ENCODE measurements around the gene CD200R1. TPM values are rescaled to one million over a fixed set of nuclear protein-coding genes. Genes with fewer than 3 reads are reported as not detected.

Gene CD200R1, protein sequence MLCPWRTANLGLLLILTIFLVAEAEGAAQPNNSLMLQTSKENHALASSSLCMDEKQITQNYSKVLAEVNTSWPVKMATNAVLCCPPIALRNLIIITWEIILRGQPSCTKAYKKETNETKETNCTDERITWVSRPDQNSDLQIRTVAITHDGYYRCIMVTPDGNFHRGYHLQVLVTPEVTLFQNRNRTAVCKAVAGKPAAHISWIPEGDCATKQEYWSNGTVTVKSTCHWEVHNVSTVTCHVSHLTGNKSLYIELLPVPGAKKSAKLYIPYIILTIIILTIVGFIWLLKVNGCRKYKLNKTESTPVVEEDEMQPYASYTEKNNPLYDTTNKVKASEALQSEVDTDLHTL
- 0.18 and 0.36 TPM in 2 replicates for total RNA-seq
- not detected in 2 replicates for polyA plus RNA-seq

DNA sequence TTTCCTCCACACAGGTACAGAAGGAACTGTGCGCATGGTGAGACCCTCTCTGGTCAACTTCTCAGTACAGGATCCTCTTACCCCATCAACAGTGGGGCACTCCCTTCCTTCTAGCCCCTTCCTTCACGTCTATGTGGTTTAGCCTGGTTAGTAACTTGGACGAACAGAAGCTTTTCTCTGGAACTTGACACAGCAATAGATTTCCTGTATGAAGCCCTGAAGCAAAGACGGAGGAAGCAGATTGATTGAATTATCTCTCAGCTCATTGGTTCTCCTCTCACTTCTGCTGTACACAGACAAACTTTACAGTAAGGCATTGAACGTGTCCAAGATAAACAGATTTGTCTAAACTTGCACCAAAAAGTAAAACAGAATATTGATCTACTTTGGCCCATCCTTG, at the start of gene CD200R1:
Gene CD200R1, minus strand, starts transcription at position 210 of the 400 bp plus-strand sequence. CDS start 246 bp downstream, outside the sequence.
- no peak for DNase-seq (ENCODE audit: low read depth in 1 of 2, low spot score in 1 of 2)
- no peaks in the 10 kb centered on the region for H3K36me3 ChIP-seq
- no peaks in the 10 kb centered on the region for H3K4me1 ChIP-seq (ENCODE audit: low read depth)
- H3K27me3 ChIP-seq = no peaks in the 10 kb centered on the region
- H3K4me3 ChIP-seq = no peak within 1 kb of the TSS
- TF ChIP-seq, protein P1, sequence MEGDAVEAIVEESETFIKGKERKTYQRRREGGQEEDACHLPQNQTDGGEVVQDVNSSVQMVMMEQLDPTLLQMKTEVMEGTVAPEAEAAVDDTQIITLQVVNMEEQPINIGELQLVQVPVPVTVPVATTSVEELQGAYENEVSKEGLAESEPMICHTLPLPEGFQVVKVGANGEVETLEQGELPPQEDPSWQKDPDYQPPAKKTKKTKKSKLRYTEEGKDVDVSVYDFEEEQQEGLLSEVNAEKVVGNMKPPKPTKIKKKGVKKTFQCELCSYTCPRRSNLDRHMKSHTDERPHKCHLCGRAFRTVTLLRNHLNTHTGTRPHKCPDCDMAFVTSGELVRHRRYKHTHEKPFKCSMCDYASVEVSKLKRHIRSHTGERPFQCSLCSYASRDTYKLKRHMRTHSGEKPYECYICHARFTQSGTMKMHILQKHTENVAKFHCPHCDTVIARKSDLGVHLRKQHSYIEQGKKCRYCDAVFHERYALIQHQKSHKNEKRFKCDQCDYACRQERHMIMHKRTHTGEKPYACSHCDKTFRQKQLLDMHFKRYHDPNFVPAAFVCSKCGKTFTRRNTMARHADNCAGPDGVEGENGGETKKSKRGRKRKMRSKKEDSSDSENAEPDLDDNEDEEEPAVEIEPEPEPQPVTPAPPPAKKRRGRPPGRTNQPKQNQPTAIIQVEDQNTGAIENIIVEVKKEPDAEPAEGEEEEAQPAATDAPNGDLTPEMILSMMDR (IDR thresholded peaks at IDR 0.05; ENCODE audit: low read depth, low read length) = no peak
- H3K9me3 ChIP-seq (ENCODE audit: low read depth) = no peaks in the 10 kb centered on the region
- H3K27ac ChIP-seq = no peak within 1 kb of the TSS

DNA sequence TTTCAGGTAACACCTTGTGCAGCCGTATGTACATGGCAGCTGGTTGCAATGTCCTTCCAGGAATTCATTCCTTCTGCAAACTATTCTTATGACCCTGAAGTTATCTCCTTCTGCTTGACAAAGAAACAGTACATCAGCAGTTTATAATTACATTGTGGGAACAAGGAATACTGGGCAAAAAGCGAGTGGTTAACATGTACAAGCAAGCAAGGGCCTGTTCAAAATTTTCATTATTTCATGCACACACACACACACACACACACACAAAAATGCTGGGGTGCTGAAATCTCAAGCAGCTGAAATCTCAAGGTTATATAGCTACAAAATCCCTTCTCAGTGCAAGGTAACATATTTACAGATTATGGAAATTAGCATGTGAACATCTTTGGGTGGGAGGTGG, 46.6 kb upstream of the CD200R1 start:
- Histone ChIP-seq H3K27ac (no peak overlapping the region), H3K36me3 (peaks cover 5% of the 10 kb centered on the region), H3K27me3 (no peaks in the 10 kb centered on the region), H3K9me3 (ENCODE audit: low read depth) (no peaks in the 10 kb centered on the region), H3K4me3 (no peak overlapping the region), H3K4me1 (ENCODE audit: low read depth) (peaks cover 9% of the 10 kb centered on the region)
- TF ChIP-seq, protein P1 (IDR thresholded peaks at IDR 0.05; ENCODE audit: low read depth, low read length) = no peak
- DNase-seq (ENCODE audit: low read depth in 1 of 2, low spot score in 1 of 2) = no peak

GRCh38 chr3:113019182-113020137, 44.6 kb upstream of the CD200R1 start:
- Histone ChIP-seq H3K36me3 (peaks cover 9% of the 10 kb centered on the region), H3K4me3 (peak overlapping the region; percentile 80), H3K27me3 (no peaks in the 10 kb centered on the region), H3K9me3 (ENCODE audit: low read depth) (no peaks in the 10 kb centered on the region), H3K27ac (peak overlapping the region; percentile 93), H3K4me1 (ENCODE audit: low read depth) (peaks cover 9% of the 10 kb centered on the region)
- TF ChIP-seq, protein P1 (IDR thresholded peaks at IDR 0.05; ENCODE audit: low read depth, low read length) = no peak
- DNase-seq (ENCODE audit: low read depth in 1 of 2, low spot score in 1 of 2) = peak; percentile 93 to 97

DNA sequence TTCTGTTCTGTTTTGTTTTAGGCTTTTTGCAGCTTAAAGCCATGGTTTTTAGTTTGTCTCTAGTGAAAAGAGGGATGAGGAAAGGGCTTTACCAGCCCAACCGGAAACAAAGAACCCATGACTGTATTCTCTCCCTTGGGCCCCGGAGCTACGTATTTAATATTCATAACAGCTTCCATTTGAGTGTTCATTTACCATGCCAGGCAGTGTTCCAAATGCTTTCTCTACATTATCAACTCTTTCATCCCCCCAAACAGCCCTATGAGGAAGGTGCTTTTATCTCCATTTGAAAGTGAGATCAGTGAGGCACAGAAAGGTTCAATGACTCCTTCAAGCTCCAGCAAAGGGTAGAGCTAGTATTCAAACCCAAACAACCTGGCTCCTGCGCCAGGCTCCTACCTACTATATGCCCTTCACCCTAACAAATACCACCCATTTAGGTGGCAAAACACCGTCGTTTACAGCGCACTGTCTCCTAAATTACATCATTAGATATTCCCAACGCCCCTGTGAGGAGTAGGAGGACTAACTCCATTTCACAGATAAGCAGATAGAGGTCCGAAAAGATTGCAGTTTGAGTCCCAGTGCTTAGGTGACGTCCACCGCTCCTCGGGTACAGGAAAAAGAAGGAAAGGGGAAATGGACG, 43.8 kb upstream of the CD200R1 start:
- H3K4me1 ChIP-seq (ENCODE audit: low read depth) = peaks cover 9% of the 10 kb centered on the region
- DNase-seq (ENCODE audit: low read depth in 1 of 2, low spot score in 1 of 2) = peak in 1 of 2 donors; percentile 47
- TF ChIP-seq, protein P1 (IDR thresholded peaks at IDR 0.05; ENCODE audit: low read depth, low read length) = no peak
- H3K9me3 ChIP-seq (ENCODE audit: low read depth) = no peaks in the 10 kb centered on the region
- peak overlapping the region; percentile 93 for H3K27ac ChIP-seq
- H3K36me3 ChIP-seq = peaks cover 13% of the 10 kb centered on the region
- no peaks in the 10 kb centered on the region for H3K27me3 ChIP-seq
- H3K4me3 ChIP-seq = peak overlapping the region; percentile 80

GRCh38 chr3:113013593-113013992, 38.7 kb upstream of the CD200R1 start:
- H3K36me3 ChIP-seq = peaks cover 46% of the 10 kb centered on the region
- no peak for DNase-seq (ENCODE audit: low read depth in 1 of 2, low spot score in 1 of 2)
- TF ChIP-seq, protein P1 (IDR thresholded peaks at IDR 0.05; ENCODE audit: low read depth, low read length) = no peak
- no peak overlapping the region for H3K27ac ChIP-seq
- H3K27me3 ChIP-seq = no peaks in the 10 kb centered on the region
- H3K4me1 ChIP-seq (ENCODE audit: low read depth) = peaks cover 9% of the 10 kb centered on the region
- no peak overlapping the region for H3K4me3 ChIP-seq
- H3K9me3 ChIP-seq (ENCODE audit: low read depth) = no peaks in the 10 kb centered on the region
